Measurements from ENCODE around the gene RUFY4. TPM values are rescaled to one million over a fixed set of nuclear protein-coding genes. Genes with fewer than 3 reads are reported as not detected.

Gene RUFY4
- polyA plus RNA-seq, 2 of the 4 experiments (the other 2 are of a cell fraction) = 0.04 TPM; not detected in 1

DNA sequence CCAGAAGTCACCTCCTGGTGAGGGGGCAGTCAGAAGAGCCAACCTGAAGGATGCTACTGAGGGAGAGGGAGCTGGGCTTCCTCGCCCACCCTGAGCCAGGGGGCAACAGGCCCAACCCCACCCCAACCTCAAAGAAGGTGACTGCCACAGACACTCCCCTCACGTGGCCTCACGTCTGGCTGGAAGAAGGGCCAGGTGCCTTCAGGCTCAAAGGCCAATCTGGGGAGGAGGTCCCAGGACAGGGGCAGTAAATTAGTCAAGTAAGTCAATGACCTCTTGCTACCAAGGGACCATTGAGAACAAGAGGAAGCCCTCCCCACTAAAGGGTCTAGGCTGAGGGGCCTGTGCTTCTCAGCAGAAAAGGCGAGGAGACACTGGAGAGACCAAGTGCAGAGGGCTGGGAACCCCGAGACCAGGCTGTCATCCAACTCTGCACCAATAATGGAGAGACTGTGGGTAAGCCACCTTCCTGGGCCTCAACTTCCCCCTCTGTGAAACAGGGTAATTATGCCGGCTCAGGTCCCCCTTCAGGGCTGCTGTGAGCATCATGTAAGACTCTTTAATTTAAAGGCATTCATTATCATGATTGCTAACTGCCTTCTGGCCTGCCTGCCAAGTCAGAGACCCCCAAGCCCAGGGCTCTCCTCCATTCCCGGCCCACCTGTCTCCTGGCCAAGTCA, 46.1 kb upstream of the RUFY4 start:
- DNase-seq (ENCODE audit: low read depth in 1 of 2, low spot score in 1 of 2) (no peak), FAIRE-seq (no peak), ATAC-seq (no peak)
- POLR2A ChIA-PET = no interaction called here
- TF ChIP-seq HOXB5 (CRISPR knock-in tag; IDR thresholded peaks at IDR 0.05) (no peak), CEBPB (IDR thresholded peaks at IDR 0.05) (no peak), HES2 (IDR thresholded peaks at IDR 0.05) (no peak)
- Histone ChIP-seq H3K9me3 (no peaks in the 10 kb centered on the region), H3K4me2 (no peak overlapping the region), H3K4me3 (no peak overlapping the region), H3K27ac (no peak overlapping the region), H3K4me1 (peaks cover 4% of the 10 kb centered on the region; the same call in 1 of the 3 replicates)
- CTCF ChIA-PET = interaction anchor here (1.0 to 1.8 kb wide), 3 partner anchors 34 to 240 kb away, joined by 3 to 8 read pairs (median 4); no protein-coding TSS in a partner anchor
- 69% methylated on average over 7 of the region's 7 CpGs for WGBS (ENCODE audit: missing lambda C conversion rate)

GRCh38 chr2:218023636-218024035, 45.4 kb upstream of the RUFY4 start:
- Histone ChIP-seq H3K4me2 (no peak overlapping the region), H3K9me3 (no peaks in the 10 kb centered on the region), H3K4me1 (no peaks in the 10 kb centered on the region), H3K27ac (no peak overlapping the region), H3K4me3 (no peak overlapping the region)
- 60% methylated on average over 3 of the region's 3 CpGs for WGBS (ENCODE audit: missing lambda C conversion rate)
- POLR2A ChIA-PET = no interaction called here
- no peak for TF ChIP-seq JUN (IDR thresholded peaks at IDR 0.05)
- TF ChIP-seq NFE2L2 (conservative IDR thresholded peaks at IDR 0.05; ENCODE audit: low read length) = no peak
- TF ChIP-seq FOSL2 (IDR thresholded peaks at IDR 0.05) = no peak
- no peak for TF ChIP-seq FOSL2 (CRISPR knock-in tag; IDR thresholded peaks at IDR 0.05)
- FAIRE-seq (no peak), ATAC-seq (no peak), DNase-seq (ENCODE audit: low read depth in 1 of 2, low spot score in 1 of 2) (no peak)
- CTCF ChIA-PET = interaction anchor here (0.7 to 1.8 kb wide), 7 partner anchors 10 to 241 kb away, joined by 3 to 8 read pairs (median 4); no protein-coding TSS in a partner anchor

- no peak for TF ChIP-seq EHMT2 (IDR thresholded peaks at IDR 0.05; ENCODE audit: low read depth)
- TF ChIP-seq USF2 (IDR thresholded peaks at IDR 0.05) = no peak
- TF ChIP-seq MAX (IDR thresholded peaks at IDR 0.05) = no peak
- TF ChIP-seq TP53 (CRISPR knock-in tag; IDR thresholded peaks at IDR 0.05) = no peak
- no peak for TF ChIP-seq SREBF2 (IDR thresholded peaks at IDR 0.05)
- no peak for TF ChIP-seq HMGXB4 (CRISPR knock-in tag; IDR thresholded peaks at IDR 0.05; ENCODE audit: borderline replicate concordance)
- TF ChIP-seq, protein P1, sequence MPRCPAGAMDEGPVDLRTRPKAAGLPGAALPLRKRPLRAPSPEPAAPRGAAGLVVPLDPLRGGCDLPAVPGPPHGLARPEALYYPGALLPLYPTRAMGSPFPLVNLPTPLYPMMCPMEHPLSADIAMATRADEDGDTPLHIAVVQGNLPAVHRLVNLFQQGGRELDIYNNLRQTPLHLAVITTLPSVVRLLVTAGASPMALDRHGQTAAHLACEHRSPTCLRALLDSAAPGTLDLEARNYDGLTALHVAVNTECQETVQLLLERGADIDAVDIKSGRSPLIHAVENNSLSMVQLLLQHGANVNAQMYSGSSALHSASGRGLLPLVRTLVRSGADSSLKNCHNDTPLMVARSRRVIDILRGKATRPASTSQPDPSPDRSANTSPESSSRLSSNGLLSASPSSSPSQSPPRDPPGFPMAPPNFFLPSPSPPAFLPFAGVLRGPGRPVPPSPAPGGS (IDR thresholded peaks at IDR 0.05) = no peak
- TF ChIP-seq NPAS2 (CRISPR knock-in tag; IDR thresholded peaks at IDR 0.05; ENCODE audit: borderline replicate concordance) = no peak
- no peak for TF ChIP-seq HES2 (IDR thresholded peaks at IDR 0.05)
- no peak for TF ChIP-seq ESRRA (IDR thresholded peaks at IDR 0.05; ENCODE audit: borderline replicate concordance, low read length)
- TF ChIP-seq, protein P2, sequence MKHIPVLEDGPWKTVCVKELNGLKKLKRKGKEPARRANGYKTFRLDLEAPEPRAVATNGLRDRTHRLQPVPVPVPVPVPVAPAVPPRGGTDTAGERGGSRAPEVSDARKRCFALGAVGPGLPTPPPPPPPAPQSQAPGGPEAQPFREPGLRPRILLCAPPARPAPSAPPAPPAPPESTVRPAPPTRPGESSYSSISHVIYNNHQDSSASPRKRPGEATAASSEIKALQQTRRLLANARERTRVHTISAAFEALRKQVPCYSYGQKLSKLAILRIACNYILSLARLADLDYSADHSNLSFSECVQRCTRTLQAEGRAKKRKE (CRISPR knock-in tag; IDR thresholded peaks at IDR 0.05; ENCODE audit: low read depth) = no peak
- TF ChIP-seq POLR2A (IDR thresholded peaks at IDR 0.05; ENCODE audit: low read length) = no peak
- TF ChIP-seq CHD4 (IDR thresholded peaks at IDR 0.05; ENCODE audit: borderline replicate concordance) = no peak
- no peak for TF ChIP-seq HOXA7 (CRISPR knock-in tag; IDR thresholded peaks at IDR 0.05)
- TF ChIP-seq RARB (CRISPR knock-in tag; IDR thresholded peaks at IDR 0.05) = no peak
- ChIA-PET POLR2A (no interaction called here), CTCF (interaction anchor here (0.7 to 1.8 kb wide), 9 partner anchors 9 to 242 kb away, joined by 3 to 8 read pairs (median 4); no protein-coding TSS in a partner anchor)
- Histone ChIP-seq H3K4me2 (no peak overlapping the region), H3K4me3 (no peak overlapping the region), H3K4me1 (no peaks in the 10 kb centered on the region), H3K27ac (no peak overlapping the region), H3K9me3 (no peaks in the 10 kb centered on the region)
- ATAC-seq = no peak
- no peak for FAIRE-seq
- no peak for DNase-seq (ENCODE audit: low read depth in 1 of 2, low spot score in 1 of 2)
- WGBS (ENCODE audit: missing lambda C conversion rate) = 81% methylated on average over 2 of the region's 2 CpGs
Observed at GRCh38 chr2:218024336-218024735, 44.7 kb upstream of the RUFY4 start.

All from A549 (cell line).